ENCODE results near the gene CAV3.

DNA sequence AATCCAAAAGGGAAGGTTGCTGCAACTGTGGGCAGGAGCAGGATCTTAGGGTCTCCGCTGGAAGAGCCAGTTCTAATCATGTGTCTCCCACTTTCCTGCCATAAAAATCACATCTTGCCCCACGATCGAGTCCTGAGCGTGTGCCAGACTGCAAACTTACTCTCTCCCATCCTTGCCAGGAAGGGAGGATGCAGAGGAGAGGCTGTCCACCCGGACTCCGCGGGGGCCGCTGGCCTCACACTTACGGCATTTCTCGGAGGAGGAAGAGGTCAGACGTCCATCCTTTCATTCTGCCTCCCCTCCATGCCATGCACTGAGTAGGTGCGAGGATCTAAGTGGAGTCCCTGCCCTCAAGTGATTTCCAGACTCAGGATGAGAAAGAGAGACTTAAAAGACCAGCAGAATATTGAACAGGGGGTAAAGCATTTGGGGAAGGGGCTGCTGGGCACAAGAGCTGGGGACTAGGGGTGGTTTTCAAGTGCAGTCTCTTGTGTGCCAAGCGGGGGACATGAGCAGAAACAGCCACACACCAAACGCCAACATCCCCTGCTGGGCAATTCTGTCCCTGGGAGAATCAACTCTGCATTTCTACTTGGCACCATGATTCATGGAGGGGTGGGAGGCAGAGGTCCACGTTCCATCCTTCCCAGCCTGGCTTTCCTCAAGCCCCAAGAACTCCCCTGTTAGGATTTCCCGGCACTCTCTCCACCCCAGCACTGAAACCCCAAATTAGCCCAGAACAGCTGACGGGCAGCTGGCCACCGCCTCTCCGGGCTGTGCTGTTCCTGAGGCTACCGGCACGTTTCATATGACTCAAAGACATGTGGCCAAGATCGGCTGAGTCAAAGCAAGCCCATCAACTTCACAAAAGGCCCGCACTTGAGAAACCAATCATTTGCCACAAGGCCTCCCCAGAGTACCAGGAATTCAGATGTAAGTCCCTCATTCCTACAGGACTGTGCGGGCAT is 24.2 kb downstream of the CAV3 start:
- TF ChIP-seq, protein P1, sequence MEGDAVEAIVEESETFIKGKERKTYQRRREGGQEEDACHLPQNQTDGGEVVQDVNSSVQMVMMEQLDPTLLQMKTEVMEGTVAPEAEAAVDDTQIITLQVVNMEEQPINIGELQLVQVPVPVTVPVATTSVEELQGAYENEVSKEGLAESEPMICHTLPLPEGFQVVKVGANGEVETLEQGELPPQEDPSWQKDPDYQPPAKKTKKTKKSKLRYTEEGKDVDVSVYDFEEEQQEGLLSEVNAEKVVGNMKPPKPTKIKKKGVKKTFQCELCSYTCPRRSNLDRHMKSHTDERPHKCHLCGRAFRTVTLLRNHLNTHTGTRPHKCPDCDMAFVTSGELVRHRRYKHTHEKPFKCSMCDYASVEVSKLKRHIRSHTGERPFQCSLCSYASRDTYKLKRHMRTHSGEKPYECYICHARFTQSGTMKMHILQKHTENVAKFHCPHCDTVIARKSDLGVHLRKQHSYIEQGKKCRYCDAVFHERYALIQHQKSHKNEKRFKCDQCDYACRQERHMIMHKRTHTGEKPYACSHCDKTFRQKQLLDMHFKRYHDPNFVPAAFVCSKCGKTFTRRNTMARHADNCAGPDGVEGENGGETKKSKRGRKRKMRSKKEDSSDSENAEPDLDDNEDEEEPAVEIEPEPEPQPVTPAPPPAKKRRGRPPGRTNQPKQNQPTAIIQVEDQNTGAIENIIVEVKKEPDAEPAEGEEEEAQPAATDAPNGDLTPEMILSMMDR (IDR thresholded peaks at IDR 0.05; ENCODE audit: low read depth, low read length), result no peak
- no peak for TF ChIP-seq EZH2phosphoT487 (IDR thresholded peaks at IDR 0.05; ENCODE audit: low read depth)

Data from OCI-LY3 (cell line).